Measurements from ENCODE around the gene SPTBN1. TPM values are rescaled to one million over a fixed set of nuclear protein-coding genes. Genes with fewer than 3 reads are reported as not detected.
"Not testable (repeated sequence)": the region's sequence is repeated elsewhere in the genome, so short reads cannot be mapped to it uniquely, and the experiment has no call there.

Gene SPTBN1
- total RNA-seq, 2 donors from 2014 or later: 415 to 524 TPM

DNA sequence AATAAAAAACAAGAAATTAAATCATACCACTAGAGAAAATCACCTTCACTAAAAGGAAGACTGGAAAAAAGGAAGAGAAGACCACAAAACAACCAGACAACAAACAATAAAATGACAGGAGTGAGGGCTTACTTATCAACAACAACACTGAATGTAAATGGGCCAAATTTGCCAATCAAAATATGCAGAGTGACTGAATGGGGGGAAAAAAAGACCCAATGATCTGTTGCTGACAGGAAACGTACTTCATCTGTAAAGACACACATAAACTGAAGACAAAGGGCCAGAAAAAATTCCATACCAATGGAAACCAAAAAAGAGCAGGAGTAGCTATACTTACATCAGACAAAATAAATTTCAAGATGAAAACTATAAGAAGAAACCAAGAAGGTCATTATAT lies 241.8 kb downstream of the SPTBN1 start:
- Histone ChIP-seq H3K9me3 (no peaks in the 10 kb centered on the region), H3K36me3 (no peaks in the 10 kb centered on the region), H3K4me1 (ENCODE audit: control insufficient read depth in 1 of 2, low read depth in 2 of 2) (no peaks in the 10 kb centered on the region), H3K4me3 (no peak overlapping the region), H3K27ac (no peak overlapping the region), H3K27me3 (replicated peaks; ENCODE audit: insufficient read depth) (no peaks in the 10 kb centered on the region)
- DNase-seq (ENCODE audit: low spot score) (no peak), ATAC-seq (ENCODE audit: insufficient number of reproducible peaks, low FRiP score, low read depth) (no peak)
- TF ChIP-seq, protein P1, sequence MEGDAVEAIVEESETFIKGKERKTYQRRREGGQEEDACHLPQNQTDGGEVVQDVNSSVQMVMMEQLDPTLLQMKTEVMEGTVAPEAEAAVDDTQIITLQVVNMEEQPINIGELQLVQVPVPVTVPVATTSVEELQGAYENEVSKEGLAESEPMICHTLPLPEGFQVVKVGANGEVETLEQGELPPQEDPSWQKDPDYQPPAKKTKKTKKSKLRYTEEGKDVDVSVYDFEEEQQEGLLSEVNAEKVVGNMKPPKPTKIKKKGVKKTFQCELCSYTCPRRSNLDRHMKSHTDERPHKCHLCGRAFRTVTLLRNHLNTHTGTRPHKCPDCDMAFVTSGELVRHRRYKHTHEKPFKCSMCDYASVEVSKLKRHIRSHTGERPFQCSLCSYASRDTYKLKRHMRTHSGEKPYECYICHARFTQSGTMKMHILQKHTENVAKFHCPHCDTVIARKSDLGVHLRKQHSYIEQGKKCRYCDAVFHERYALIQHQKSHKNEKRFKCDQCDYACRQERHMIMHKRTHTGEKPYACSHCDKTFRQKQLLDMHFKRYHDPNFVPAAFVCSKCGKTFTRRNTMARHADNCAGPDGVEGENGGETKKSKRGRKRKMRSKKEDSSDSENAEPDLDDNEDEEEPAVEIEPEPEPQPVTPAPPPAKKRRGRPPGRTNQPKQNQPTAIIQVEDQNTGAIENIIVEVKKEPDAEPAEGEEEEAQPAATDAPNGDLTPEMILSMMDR (IDR thresholded peaks at IDR 0.05): no peak

DNA sequence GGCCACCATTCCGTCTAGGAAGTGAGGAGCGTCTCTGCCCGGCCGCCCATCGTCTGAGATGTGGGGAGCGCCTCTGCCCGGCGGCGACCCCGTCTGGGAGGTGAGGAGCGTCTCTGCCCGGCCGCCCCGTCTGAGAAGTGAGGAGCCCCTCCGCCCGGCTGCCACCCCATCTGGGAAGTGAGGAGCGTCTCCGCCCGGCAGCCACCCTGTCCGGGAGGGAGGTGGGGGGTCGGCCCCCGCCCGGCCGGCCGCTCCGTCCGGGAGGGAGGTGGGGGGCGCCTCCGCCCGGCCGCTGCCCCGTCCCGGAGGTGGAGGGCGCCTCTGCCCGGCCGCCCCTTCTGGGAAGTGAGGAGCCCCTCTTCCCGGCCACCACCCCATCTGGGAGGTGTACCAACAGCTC lies 242.8 kb downstream of the SPTBN1 start:
- not testable (repeated sequence) for H3K36me3 ChIP-seq; H3K4me1 ChIP-seq (ENCODE audit: control insufficient read depth in 1 of 2, low read depth in 2 of 2); ATAC-seq (ENCODE audit: insufficient number of reproducible peaks, low FRiP score, low read depth)

DNA sequence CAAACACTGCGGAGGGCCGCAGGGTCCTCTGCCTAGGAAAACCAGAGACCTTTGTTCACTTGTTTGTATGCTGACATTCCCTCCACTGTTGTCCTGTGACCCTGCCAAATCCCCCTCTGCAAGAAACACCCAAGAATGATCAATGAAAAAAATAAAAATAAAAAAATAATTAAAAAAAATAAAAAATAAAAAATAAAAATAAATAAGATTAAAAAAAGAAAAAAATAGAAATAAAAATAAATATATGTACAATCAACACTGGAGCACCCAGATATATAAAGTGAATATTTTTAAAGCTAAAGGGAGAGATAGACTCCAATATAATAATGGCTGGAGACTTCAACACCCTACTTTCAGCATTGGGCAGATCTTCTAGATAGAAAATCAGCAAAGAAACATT lies 243.5 kb downstream of the SPTBN1 start:
- Histone ChIP-seq H3K36me3 (no peaks in the 10 kb centered on the region), H3K27me3 (replicated peaks; ENCODE audit: insufficient read depth) (no peaks in the 10 kb centered on the region), H3K27ac (no peak overlapping the region), H3K9me3 (no peaks in the 10 kb centered on the region), H3K4me3 (no peak overlapping the region), H3K4me1 (ENCODE audit: control insufficient read depth in 1 of 2, low read depth in 2 of 2) (no peaks in the 10 kb centered on the region)
- TF ChIP-seq, protein P1 (IDR thresholded peaks at IDR 0.05): no peak
- no peak for ATAC-seq (ENCODE audit: insufficient number of reproducible peaks, low FRiP score, low read depth)
- no peak for DNase-seq (ENCODE audit: low spot score)

More for the DNA sequence above, 242.8 kb downstream of the SPTBN1 start:
- not testable (repeated sequence) for H3K9me3 ChIP-seq; H3K27me3 ChIP-seq (replicated peaks; ENCODE audit: insufficient read depth); H3K4me3 ChIP-seq; H3K27ac ChIP-seq; DNase-seq (ENCODE audit: low spot score)

DNA sequence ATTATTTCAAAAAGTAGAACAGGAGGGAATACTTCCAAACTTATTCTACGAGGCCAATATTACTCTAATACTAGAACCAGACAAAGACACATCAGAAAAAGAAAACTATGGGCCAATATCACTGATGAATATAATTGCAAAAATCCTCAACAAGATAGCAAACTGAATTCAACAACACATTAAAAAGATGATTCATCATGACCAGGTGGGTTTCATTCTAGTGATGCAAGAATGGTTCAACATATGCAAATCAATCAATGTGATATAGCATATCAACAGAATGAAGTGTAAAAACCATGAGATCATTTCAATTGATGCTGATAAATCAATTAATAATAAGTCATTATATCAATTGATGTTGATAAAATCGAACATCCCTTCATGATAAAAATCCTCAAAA lies 244.9 kb downstream of the SPTBN1 start:
- TF ChIP-seq, protein P1 (IDR thresholded peaks at IDR 0.05): no peak
- Histone ChIP-seq H3K4me1 (ENCODE audit: control insufficient read depth in 1 of 2, low read depth in 2 of 2) (no peaks in the 10 kb centered on the region), H3K36me3 (no peaks in the 10 kb centered on the region), H3K27me3 (replicated peaks; ENCODE audit: insufficient read depth) (no peaks in the 10 kb centered on the region), H3K4me3 (no peak overlapping the region), H3K9me3 (no peaks in the 10 kb centered on the region), H3K27ac (no peak overlapping the region)
- DNase-seq (ENCODE audit: low spot score) (no peak), ATAC-seq (ENCODE audit: insufficient number of reproducible peaks, low FRiP score, low read depth) (no peak)

DNA sequence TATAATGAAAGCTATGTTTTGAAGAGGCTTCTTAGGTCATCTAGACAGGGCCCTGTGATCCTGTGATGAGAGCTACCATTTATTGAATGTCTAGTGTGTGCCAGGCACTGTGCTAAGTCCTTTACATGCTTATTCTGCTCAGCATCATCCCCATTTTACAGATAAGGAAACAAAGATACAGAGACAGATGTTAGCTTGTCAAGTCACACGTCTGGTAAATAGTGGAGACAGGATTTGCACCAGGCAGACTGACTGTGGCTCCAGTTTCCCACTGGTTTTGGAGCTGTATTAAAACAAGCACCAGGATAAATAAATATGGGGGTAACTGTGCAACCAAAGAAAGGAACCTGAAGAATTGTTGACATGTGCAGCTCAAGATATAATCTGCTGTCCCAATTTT lies 248.1 kb downstream of the SPTBN1 start:
- no peak for ATAC-seq (ENCODE audit: insufficient number of reproducible peaks, low FRiP score, low read depth)
- no peak overlapping the region for H3K27ac ChIP-seq
- peaks cover 3 to 9% of the 10 kb centered on the region in 2 donors for H3K4me1 ChIP-seq (ENCODE audit: control insufficient read depth in 1 of 2, low read depth in 2 of 2)
- no peaks in the 10 kb centered on the region for H3K27me3 ChIP-seq (replicated peaks; ENCODE audit: insufficient read depth)
- TF ChIP-seq, protein P1 (IDR thresholded peaks at IDR 0.05): no peak
- DNase-seq (ENCODE audit: low spot score): no peak
- H3K4me3 ChIP-seq: no peak overlapping the region
- no peaks in the 10 kb centered on the region for H3K9me3 ChIP-seq
- H3K36me3 ChIP-seq: no peaks in the 10 kb centered on the region
